OCI-LY7 (cell line): ENCODE measurements around the gene GALNT10.

ENCODE experiments used
- EZH2phosphoT487 ChIP-seq: fragments of 200-600 bp; sonication (generic); IDR thresholded peaks from 2 replicates; pipeline ENCODE4 v1.6.1; 2018; ENCODE audit warnings: low read depth, borderline replicate concordance, mild to moderate bottlenecking, mixed run types, antibody characterized with exemption, low read length, moderate library complexity, mixed read lengths
- TF ChIP-seq, protein P1 (sequence below): fragments of 200-600 bp; sonication (generic); conservative IDR thresholded peaks from 2 replicates; pipeline ENCODE4 v1.5.1; 2014; ENCODE audit warnings: mild to moderate bottlenecking, antibody characterized with exemption, low read length, moderate library complexity, mixed read lengths

- TF ChIP-seq, protein P1, sequence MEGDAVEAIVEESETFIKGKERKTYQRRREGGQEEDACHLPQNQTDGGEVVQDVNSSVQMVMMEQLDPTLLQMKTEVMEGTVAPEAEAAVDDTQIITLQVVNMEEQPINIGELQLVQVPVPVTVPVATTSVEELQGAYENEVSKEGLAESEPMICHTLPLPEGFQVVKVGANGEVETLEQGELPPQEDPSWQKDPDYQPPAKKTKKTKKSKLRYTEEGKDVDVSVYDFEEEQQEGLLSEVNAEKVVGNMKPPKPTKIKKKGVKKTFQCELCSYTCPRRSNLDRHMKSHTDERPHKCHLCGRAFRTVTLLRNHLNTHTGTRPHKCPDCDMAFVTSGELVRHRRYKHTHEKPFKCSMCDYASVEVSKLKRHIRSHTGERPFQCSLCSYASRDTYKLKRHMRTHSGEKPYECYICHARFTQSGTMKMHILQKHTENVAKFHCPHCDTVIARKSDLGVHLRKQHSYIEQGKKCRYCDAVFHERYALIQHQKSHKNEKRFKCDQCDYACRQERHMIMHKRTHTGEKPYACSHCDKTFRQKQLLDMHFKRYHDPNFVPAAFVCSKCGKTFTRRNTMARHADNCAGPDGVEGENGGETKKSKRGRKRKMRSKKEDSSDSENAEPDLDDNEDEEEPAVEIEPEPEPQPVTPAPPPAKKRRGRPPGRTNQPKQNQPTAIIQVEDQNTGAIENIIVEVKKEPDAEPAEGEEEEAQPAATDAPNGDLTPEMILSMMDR, result no peak
- no peak for TF ChIP-seq EZH2phosphoT487
Observed at GRCh38 chr5:154406231-154406630, 215.7 kb downstream of the GALNT10 start.
